RKO (cell line): ENCODE results near the gene CARD9.
"Not testable (repeated sequence)": the region's sequence is repeated elsewhere in the genome, so short reads cannot be mapped to it uniquely, and the experiment has no call there.

Source experiments
- DNase-seq: peaks from one replicate; pipeline ENCODE4 v3.0.0-alpha.2; 2016; ENCODE audit warnings: low spot score

The CARD9 gene

GRCh38 chr9:136322756-136323330 lies 50.6 kb downstream of the CARD9 start:
- no peak for DNase-seq

GRCh38 chr9:136321561-136321960 lies 51.9 kb downstream of the CARD9 start:
- DNase-seq, result no peak

GRCh38 chr9:136320972-136321371 lies 52.5 kb downstream of the CARD9 start:
- DNase-seq, result not testable (repeated sequence)

- not testable (repeated sequence) for DNase-seq
These were observed 53.5 kb downstream of the CARD9 start for GRCh38 chr9:136319955-136320354.

GRCh38 chr9:136319244-136319643 lies 54.2 kb downstream of the CARD9 start:
- not testable (repeated sequence) for DNase-seq

- DNase-seq, result no peak
These were observed 54.7 kb downstream of the CARD9 start for GRCh38 chr9:136318776-136319241.

- DNase-seq, result no peak
These were observed 55.2 kb downstream of the CARD9 start for GRCh38 chr9:136318111-136318775.

GRCh38 chr9:136317695-136318094 lies 55.8 kb downstream of the CARD9 start:
- no peak for DNase-seq

- no peak for DNase-seq
These were observed 56.4 kb downstream of the CARD9 start for GRCh38 chr9:136316896-136317676.

- DNase-seq, result no peak
These were observed 57.2 kb downstream of the CARD9 start for GRCh38 chr9:136316271-136316751.

GRCh38 chr9:136314944-136315343 lies 58.5 kb downstream of the CARD9 start:
- no peak for DNase-seq

- DNase-seq, result no peak
These were observed 59.4 kb downstream of the CARD9 start for GRCh38 chr9:136314056-136314416.
